GM21381 (cell line): ENCODE measurements around the gene FLOT1.

Experiments
- ATAC-seq: cut with Tn5 transposase; IDR thresholded peaks from one replicate; pipeline ENCODE4 v1.9.1; 2021; ENCODE audit warnings: mild to moderate bottlenecking, moderate library complexity; ENCODE audit not compliant: unreplicated experiment

FLOT1 gene

GRCh38 chr6:30747902-30748769, 5.6 kb upstream of the FLOT1 start:
- no peak for ATAC-seq

- no peak for ATAC-seq
These were observed 4.8 kb upstream of the FLOT1 start for GRCh38 chr6:30747300-30747687.

GRCh38 chr6:30744054-30744805, 1.7 kb upstream of the FLOT1 start, which contains the start of gene IER3:
TSS of gene IER3 (minus strand) at chr6:30744547. CDS start at chr6:30744518, 29 bp downstream.
- ATAC-seq = no peak

GRCh38 chr6:30743099-30744053, 889 bp upstream of the FLOT1 start:
- ATAC-seq = no peak

- ATAC-seq = no peak
These were observed 635 bp downstream of the FLOT1 start for GRCh38 chr6:30741789-30742315.

GRCh38 chr6:30741063-30741779, 1.3 kb downstream of the FLOT1 start:
- no peak for ATAC-seq

GRCh38 chr6:30740540-30740870, 2.0 kb downstream of the FLOT1 start:
- no peak for ATAC-seq

- ATAC-seq = no peak
These were observed 4.0 kb downstream of the FLOT1 start for GRCh38 chr6:30738532-30738931.

GRCh38 chr6:30735668-30736314, 6.7 kb downstream of the FLOT1 start:
- no peak for ATAC-seq

GRCh38 chr6:30732237-30732943, 10.1 kb downstream of the FLOT1 start:
- ATAC-seq = no peak

- ATAC-seq = no peak
These were observed 11.7 kb downstream of the FLOT1 start for GRCh38 chr6:30730601-30731435.

GRCh38 chr6:30727920-30728553, 14.4 kb downstream of the FLOT1 start:
- ATAC-seq = no peak

- ATAC-seq = no peak
These were observed 15.7 kb downstream of the FLOT1 start for GRCh38 chr6:30726506-30727413.

GRCh38 chr6:30725713-30726505, 16.6 kb downstream of the FLOT1 start:
- no peak for ATAC-seq

GRCh38 chr6:30724906-30725667, 17.4 kb downstream of the FLOT1 start:
- no peak for ATAC-seq
